Adrenal gland (tissue), 5 donors: ENCODE results near the gene IL1RAPL1.

Experiments
- POLR2A ChIP-seq, 2 donors: fragments of 450-650 bp; IDR thresholded peaks; one replicate each; pipeline ENCODE4 v1.6.1; 2017; ENCODE audit warnings: antibody characterized with exemption in 2 of 2, mild to moderate bottlenecking in 2 of 2, moderate library complexity in 1 of 2
- TF ChIP-seq, protein P1 (sequence below), 6 experiments: fragments of 450-650 bp in 4 of 6; fragments of 200-600 bp in 2 of 6; sonication (generic) in 1 of 6; IDR thresholded peaks; 1 replicate in 5 of 6; 2 replicates in 1 of 6; pipeline versions ENCODE4 v1.5.1 to v1.8.0; 2016 to 2021; ENCODE audit warnings: antibody characterized with exemption in 6 of 6, mild to moderate bottlenecking in 2 of 6, moderate library complexity in 1 of 6
- donor health status: DM: no; HTN: no; CAD: no.

DNA sequence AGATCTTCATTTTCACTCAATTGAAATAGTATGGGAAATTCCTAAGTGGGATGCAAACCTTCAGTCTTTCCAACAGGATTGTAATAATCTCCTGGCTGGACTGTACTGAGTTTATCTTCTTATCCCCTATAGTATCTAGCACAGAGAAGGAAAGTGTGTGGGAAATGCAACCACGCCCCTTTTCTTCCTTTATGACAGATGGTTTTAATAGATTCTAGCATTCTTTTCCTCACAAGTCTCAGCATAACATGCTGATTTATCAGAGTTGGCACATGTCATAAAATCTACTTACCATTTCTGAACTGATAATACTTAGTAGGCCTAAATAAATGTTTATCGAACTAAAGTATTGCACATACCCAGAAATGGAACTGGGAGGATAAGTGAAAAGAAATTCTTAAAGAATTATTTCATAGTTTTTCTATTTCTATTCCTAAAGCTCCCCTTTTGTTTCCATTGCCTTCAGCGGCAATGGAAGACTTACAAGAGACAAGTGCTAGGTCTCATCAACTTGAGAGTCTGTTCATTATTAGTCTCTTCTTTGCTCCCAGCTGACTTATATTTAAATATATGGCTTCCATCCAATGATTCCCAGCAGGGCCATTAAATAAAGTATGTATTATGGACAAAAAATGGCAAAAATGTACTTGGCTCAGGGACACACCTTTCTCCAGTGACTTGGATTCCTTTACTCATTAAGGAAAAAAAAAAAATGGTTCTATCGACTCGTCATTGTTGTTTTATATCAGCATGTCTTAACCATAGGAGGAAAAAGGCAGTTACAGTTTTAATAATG, 484.5 kb downstream of the IL1RAPL1 start:
- no peak for TF ChIP-seq POLR2A (IDR thresholded peaks at IDR 0.05)
- TF ChIP-seq, protein P1, sequence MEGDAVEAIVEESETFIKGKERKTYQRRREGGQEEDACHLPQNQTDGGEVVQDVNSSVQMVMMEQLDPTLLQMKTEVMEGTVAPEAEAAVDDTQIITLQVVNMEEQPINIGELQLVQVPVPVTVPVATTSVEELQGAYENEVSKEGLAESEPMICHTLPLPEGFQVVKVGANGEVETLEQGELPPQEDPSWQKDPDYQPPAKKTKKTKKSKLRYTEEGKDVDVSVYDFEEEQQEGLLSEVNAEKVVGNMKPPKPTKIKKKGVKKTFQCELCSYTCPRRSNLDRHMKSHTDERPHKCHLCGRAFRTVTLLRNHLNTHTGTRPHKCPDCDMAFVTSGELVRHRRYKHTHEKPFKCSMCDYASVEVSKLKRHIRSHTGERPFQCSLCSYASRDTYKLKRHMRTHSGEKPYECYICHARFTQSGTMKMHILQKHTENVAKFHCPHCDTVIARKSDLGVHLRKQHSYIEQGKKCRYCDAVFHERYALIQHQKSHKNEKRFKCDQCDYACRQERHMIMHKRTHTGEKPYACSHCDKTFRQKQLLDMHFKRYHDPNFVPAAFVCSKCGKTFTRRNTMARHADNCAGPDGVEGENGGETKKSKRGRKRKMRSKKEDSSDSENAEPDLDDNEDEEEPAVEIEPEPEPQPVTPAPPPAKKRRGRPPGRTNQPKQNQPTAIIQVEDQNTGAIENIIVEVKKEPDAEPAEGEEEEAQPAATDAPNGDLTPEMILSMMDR (IDR thresholded peaks at IDR 0.05), result no peak
